SU-DHL-6 (cell line): Measurements from ENCODE around the gene HEY2.

Experiments used
- H2AFZ ChIP-seq: fragments of 200-600 bp; sonication (generic); 2 replicates; pipeline ENCODE4 v1.6.1; 2014; ENCODE audit warnings: low read depth, mild to moderate bottlenecking, moderate library complexity, mixed read lengths, antibody characterized with exemption, low read length; ENCODE audit not compliant: severe bottlenecking
- H3F3A ChIP-seq: fragments of 200-600 bp; shearing (Covaris generic); 2 replicates; pipeline ENCODE4 v1.6.0; 2016; ENCODE audit warnings: antibody characterized with exemption, mild to moderate bottlenecking; ENCODE audit not compliant: insufficient read depth
- H3K27ac ChIP-seq: fragments of 200-600 bp; sonication (generic); 2 replicates; pipeline ENCODE4 v1.5.1; 2016; ENCODE audit warnings: low read depth, mild to moderate bottlenecking, low read length, moderate library complexity, mixed read lengths
- H3K27me3 ChIP-seq: fragments of 200-600 bp; sonication (generic), shearing (Covaris generic); 2 replicates; pipeline ENCODE4 v1.6.0; 2014; ENCODE audit warnings: mild to moderate bottlenecking, low read length
- H3K36me3 ChIP-seq: fragments of 200-600 bp; sonication (generic); 2 replicates; pipeline ENCODE4 v1.6.1; 2014; ENCODE audit warnings: mild to moderate bottlenecking, low read length, mixed read lengths
- H3K4me2 ChIP-seq: fragments of 300-600, 200-600 bp; shearing (Covaris generic), sonication (generic); 2 replicates; pipeline ENCODE4 v1.6.0; 2014; ENCODE audit warnings: low read length, low read depth, mild to moderate bottlenecking; ENCODE audit not compliant: poor library complexity, severe bottlenecking
- H3K4me3 ChIP-seq: fragments of 200-600 bp; sonication (generic); 2 replicates; pipeline ENCODE4 v1.5.1; 2014; ENCODE audit warnings: antibody characterized with exemption, low read length, mild to moderate bottlenecking, mixed read lengths; ENCODE audit not compliant: insufficient read depth, poor library complexity, severe bottlenecking
- H3K79me2 ChIP-seq: fragments of 200-600 bp; sonication (generic); 2 replicates; pipeline ENCODE4 v1.6.1; 2014; ENCODE audit warnings: mild to moderate bottlenecking, low read length, moderate library complexity; ENCODE audit not compliant: insufficient read depth
- H3K9ac ChIP-seq: fragments of 200-600 bp; sonication (generic); 2 replicates; pipeline ENCODE4 v1.7.0; 2014; ENCODE audit warnings: mild to moderate bottlenecking, low read length
- H3K9me2 ChIP-seq: fragments of 200-600 bp; sonication (generic); replicated peaks from 2 replicates; pipeline ENCODE4 v1.6.1; 2014; ENCODE audit warnings: low read length; ENCODE audit not compliant: insufficient read depth
- H3K9me3 ChIP-seq: fragments of 200-600 bp; sonication (generic); 2 replicates; pipeline ENCODE4 v1.6.1; 2014; ENCODE audit warnings: low read length, mixed read lengths; ENCODE audit not compliant: insufficient read depth
- H4K20me1 ChIP-seq: fragments of 200-600 bp; sonication (generic); 2 replicates; pipeline ENCODE4 v1.6.1; 2014; ENCODE audit warnings: low read depth, mild to moderate bottlenecking, antibody characterized with exemption, low read length, moderate library complexity, mixed read lengths
- EZH2phosphoT487 ChIP-seq: fragments of 200-600 bp; sonication (generic), shearing (Covaris generic); conservative IDR thresholded peaks from 2 replicates; pipeline ENCODE4 v1.6.1; 2018; ENCODE audit warnings: mild to moderate bottlenecking, antibody characterized with exemption, low read length, moderate library complexity, mixed read lengths
- TF ChIP-seq, protein P1 (sequence below): fragments of 200-600 bp; sonication (generic); IDR thresholded peaks from one replicate; pipeline ENCODE4 v1.5.1; 2017; ENCODE audit warnings: antibody characterized with exemption, mild to moderate bottlenecking, low read length, moderate library complexity; ENCODE audit not compliant: insufficient read depth, poor library complexity, severe bottlenecking

Gene HEY2

GRCh38 chr6:125717120-125717731 lies 32.2 kb upstream of the HEY2 start:
- H2AFZ ChIP-seq = no peak overlapping the region
- no peak overlapping the region for H3K9ac ChIP-seq
- H3F3A ChIP-seq = no peaks in the 10 kb centered on the region
- H3K9me2 ChIP-seq = no peaks in the 10 kb centered on the region
- no peak overlapping the region for H3K4me2 ChIP-seq
- no peaks in the 10 kb centered on the region for H3K36me3 ChIP-seq
- H3K4me3 ChIP-seq = no peak overlapping the region
- H3K27ac ChIP-seq = no peak overlapping the region
- TF ChIP-seq EZH2phosphoT487 = no peak
- TF ChIP-seq, protein P1, sequence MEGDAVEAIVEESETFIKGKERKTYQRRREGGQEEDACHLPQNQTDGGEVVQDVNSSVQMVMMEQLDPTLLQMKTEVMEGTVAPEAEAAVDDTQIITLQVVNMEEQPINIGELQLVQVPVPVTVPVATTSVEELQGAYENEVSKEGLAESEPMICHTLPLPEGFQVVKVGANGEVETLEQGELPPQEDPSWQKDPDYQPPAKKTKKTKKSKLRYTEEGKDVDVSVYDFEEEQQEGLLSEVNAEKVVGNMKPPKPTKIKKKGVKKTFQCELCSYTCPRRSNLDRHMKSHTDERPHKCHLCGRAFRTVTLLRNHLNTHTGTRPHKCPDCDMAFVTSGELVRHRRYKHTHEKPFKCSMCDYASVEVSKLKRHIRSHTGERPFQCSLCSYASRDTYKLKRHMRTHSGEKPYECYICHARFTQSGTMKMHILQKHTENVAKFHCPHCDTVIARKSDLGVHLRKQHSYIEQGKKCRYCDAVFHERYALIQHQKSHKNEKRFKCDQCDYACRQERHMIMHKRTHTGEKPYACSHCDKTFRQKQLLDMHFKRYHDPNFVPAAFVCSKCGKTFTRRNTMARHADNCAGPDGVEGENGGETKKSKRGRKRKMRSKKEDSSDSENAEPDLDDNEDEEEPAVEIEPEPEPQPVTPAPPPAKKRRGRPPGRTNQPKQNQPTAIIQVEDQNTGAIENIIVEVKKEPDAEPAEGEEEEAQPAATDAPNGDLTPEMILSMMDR = no peak
- H3K27me3 ChIP-seq = no peaks in the 10 kb centered on the region
- no peaks in the 10 kb centered on the region for H3K79me2 ChIP-seq
- H4K20me1 ChIP-seq = no peaks in the 10 kb centered on the region
- H3K9me3 ChIP-seq = no peaks in the 10 kb centered on the region

DNA sequence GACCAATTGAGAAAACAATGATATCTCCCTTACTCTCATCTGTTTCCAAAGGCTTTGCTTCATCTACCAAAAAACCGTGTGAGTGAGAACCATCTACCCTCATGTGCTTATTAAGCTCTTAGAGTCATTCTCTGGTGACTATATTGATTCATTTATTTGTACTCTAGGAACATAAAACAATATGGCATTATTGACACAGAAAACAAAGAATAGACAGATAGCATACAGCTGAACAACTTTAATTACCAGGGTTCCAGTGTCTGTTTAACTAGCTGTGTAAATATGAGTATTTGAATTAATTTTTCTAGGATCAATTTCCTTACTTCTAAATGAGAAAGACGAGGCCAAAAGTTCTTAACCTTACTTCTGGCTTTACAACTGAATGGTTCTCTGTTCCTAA lies 31.3 kb upstream of the HEY2 start:
- Histone ChIP-seq H4K20me1 (no peaks in the 10 kb centered on the region), H3K4me3 (no peak overlapping the region), H3K27ac (no peak overlapping the region), H3K9ac (no peak overlapping the region), H3K36me3 (no peaks in the 10 kb centered on the region), H2AFZ (no peak overlapping the region), H3K9me3 (no peaks in the 10 kb centered on the region), H3F3A (no peaks in the 10 kb centered on the region), H3K9me2 (no peaks in the 10 kb centered on the region), H3K79me2 (no peaks in the 10 kb centered on the region), H3K4me2 (no peak overlapping the region), H3K27me3 (no peaks in the 10 kb centered on the region)
- TF ChIP-seq EZH2phosphoT487 = no peak
- TF ChIP-seq, protein P1 = no peak

DNA sequence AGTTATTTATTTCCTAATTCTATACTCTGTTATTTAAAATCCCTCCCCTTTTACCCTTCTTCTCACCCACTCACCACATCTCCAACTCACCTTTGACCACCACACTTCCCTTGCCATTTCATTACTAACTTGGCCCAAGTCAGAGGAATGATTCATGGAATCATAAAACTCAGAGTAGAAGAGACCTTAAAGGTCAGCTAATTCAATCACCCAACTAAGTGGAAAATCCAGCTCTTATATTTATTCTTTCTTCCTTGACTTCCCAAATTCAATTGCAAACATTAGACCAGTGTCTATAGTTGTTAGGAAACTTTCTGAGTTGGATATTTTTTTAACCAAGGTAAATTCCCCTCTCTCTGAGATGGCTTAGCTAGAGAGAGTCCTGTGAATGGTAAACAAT lies 26.5 kb upstream of the HEY2 start:
- Histone ChIP-seq H3K36me3 (no peaks in the 10 kb centered on the region), H4K20me1 (no peaks in the 10 kb centered on the region), H3K9me3 (no peaks in the 10 kb centered on the region), H3K9me2 (no peaks in the 10 kb centered on the region), H3K4me2 (no peak overlapping the region), H3K79me2 (no peaks in the 10 kb centered on the region), H3K4me3 (no peak overlapping the region), H2AFZ (no peak overlapping the region), H3F3A (no peaks in the 10 kb centered on the region), H3K27ac (no peak overlapping the region), H3K27me3 (no peaks in the 10 kb centered on the region), H3K9ac (no peak overlapping the region)
- no peak for TF ChIP-seq EZH2phosphoT487
- TF ChIP-seq, protein P1 = no peak
